NCI-H526 (cell line): ENCODE results near the gene NLRP4.
"Not testable (repeated sequence)": the region's sequence is repeated elsewhere in the genome, so short reads cannot be mapped to it uniquely, and the experiment has no call there.

Source experiments
- DNase-seq, 2 experiments: peaks; one replicate each; lab custom pipeline; 2025; lab: John Stamatoyannopoulos, UW

Gene NLRP4

DNA sequence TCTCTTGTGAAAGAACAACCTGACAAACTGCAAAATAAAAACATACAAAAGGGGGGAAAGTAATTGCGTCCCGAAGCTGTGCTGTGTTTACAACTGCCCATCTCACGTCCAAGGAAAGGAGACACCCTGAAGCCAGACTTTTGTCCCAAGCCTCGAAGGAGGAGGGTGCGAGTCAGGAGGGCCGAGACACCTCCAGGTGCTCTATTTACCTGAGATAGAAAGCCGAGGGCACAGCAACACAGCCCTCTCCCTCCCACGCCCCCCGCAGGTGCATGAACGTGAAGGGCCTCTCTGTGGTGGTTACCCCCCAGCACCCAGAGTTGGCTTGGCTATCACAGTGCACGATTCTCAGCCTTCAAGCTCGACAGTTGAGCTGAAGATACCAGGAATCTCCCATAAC lies 62.6 kb downstream of the NLRP4 start:
- DNase-seq: no peak

DNA sequence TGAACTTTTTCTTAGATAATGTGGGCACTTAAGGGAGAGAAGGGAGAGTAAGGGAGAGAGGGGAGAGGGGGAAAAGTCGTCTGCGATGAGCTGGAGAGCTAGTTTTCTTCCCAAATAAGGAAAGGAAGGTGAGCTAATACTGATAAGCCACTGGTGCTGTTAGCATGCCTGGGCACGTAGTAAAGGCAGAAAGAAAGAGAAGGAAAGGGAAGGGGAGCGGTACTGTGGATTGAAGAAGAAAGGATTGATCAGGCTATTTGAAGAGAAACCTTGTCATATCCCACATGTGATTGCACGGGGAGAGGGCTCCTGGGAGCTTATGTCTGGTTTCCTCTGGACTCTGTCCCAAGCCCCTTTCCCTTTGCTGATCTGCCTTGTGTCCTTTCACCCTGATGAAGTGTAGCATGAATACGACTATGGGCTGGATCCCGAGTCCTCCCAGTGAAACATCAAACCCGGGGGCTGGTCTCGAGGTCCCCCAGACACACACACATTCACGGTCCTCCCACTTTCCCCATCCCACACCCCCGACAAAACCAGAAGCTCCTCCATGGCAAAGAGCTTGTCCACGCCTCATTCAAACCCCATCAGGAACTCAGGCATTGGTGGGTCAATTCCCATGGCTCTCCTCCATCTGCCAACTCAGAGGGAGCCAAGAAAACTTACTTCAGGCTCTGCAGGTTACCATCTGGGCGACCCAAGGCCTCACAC lies 65.2 kb downstream of the NLRP4 start:
- DNase-seq: peak in 1 of 2 experiments; percentile 4

DNA sequence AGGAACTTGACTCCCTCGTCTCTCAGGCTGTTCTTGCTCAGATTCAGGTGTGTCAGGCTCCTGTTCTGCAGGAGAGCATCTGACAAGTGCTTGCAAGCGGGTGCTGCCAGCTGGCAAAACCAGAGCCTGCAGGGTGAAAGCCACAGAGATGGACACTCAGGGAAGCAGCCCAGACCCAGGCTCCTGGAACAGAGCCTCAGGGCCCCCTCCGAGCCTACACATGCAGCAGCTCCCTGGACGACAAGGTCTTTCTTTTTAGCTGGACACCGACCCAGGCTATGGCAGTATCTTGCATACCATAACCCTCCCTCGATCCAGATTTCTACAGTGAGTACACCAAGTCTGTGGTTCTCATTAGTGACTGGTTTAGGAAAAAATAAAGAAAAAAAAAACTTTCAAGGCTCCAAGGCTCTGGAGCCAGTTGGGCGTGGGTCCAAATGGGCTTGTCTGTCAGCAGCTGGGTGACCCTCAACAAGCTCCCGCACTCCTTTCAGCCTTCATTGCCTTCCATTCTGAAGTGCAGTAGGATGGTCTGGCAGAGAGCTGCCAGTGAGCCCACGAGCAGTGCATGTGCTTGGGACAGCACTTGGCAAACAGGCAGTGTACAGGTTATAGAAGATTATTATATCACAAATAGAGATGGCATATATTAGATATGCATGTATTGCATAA lies 65.9 kb downstream of the NLRP4 start:
- DNase-seq: no peak

DNA sequence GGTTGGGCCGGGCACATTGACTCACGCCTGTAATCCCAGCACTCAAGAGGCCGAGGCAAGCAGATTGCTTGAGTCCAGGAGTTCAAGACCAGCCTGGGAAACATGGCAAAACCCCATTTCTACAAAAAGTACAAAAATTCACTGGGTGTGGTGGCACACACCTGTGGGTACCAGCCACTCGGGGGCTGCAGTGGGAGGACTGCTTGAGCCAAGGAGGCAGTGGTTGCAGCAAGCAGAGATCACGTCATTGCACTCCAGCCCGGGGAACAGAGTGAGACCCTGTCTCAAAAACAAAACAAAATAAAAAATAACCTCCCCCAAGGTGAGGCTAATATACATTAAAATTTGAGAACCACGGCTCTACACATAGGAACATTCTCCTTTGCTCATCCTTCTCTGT lies 70.9 kb downstream of the NLRP4 start:
- no peak for DNase-seq

DNA sequence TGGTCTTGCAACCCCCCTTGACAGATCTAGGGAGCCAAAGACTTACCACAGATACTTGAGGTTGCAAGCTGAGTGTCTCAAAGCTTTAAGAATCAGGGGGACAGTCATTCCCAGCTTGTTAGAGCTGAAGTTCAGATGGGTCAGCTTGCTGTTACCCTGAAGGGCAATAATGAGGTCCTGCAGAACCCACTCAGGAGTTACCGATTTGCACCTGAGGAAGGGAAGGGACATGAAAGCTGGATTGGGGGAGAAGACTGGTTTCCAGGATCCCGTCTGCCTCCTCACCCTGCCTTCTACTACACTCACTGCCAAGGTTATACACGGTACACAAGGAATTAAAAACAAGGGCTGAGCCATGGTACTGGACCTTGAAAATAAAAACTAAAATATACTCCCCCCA lies 71.4 kb downstream of the NLRP4 start:
- no peak for DNase-seq

DNA sequence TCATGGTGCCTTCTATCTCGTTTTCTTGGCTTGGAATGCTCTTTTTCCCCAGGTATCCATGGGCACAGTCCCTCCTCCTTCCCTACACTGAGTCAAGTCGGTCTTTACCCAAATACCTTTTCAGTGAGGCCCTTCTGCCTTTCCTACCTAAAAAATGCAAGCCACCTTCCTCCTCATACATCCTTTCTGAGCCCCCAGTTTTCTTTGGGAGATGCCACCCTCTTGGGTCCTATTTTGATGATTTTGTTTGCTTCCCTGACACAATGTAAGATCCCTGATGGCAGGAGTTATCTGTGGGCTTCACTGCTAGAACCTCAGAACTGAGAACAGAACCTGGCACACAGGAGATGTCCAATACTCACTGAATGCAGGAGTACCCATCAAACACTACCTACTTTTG lies 73.5 kb downstream of the NLRP4 start:
- no peak for DNase-seq

DNA sequence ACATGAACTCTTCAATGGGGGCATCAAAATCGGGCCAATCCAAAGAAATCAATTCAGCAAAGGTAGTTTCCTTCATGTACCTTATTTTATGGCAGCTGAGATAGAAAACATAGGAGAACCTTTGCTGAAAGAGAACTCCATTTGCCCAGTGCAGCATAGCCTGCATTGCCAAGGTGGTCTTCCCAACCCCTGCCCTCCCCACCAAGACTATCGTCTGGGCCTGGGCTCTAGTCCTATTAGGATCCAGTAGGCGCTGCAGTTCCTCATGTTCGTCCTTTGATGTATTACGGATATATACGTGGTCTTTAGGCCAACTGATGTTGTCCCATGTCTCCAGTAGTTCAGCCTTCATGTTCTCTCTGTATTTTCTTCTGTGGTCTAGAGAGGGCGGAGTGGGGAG lies 76.6 kb downstream of the NLRP4 start:
- DNase-seq: no peak

DNA sequence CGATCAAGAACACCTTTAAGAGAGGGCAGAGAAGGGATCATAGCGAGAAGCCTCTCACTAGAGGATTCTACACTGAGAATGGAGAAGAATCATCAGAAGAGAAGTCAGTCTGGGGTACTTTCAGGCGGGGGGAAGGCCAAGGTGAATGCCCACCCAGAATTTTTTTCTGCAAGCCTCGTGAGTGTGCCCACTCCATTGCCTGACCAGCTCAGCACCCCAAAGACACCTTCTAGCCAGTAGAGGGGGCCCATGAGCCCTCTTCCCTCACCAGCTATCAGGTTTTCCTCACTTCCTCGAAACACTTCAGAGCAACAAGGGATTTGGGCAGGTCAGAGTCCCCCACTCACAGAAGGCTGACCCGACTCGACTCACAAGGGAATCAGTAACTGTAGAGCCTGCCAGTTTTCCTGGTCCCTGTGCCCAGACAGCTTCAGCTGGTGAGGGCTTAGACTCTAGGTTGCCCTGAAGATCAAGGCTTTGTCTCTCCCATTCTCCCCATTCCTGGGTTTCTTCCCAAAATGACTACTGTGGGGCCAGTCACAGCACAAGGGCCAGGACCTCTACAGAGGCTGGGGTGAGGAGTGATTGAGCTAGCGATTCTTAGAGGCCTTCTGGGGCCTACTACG lies 77.4 kb downstream of the NLRP4 start:
- peak in 1 of 2 experiments; percentile 29 for DNase-seq

DNA sequence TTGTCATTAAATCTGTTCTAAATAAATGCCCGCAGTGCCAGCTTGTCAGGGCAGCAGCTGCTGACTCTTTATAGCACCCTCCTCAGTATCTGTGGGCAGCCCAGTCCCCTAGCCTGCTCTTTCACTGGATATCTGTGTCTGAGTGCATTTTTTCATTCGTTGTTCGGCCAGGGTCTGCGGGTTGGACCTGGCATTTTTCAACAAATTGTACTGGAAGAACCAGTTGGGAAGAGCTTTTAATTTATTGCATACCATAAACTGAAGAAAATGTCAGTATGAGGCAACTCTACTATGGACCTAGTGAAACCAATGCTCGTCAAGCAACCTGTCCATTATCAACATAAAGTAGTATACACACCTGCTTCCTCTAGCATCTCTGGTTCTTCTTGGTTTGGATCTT lies 87.2 kb downstream of the NLRP4 start:
- DNase-seq: no peak

DNA sequence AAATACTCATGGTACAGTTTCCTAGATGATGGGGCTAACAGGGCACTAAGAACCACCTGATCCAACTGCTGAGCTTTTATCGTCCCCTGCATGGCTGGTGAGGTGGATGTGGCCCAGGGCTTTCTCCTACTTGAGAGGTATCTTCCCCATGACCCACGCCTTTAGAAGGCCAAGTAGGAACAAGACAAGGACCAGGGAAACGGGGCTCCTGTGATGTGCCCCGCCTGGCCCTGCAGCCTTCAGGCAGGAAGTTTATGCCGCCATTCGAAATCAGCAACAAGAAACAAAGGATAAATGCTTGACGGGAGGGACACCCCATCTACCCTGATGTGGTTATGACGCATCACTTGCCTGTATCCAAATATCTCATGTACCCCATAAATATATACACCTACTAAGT lies 91.7 kb downstream of the NLRP4 start:
- DNase-seq: no peak

DNA sequence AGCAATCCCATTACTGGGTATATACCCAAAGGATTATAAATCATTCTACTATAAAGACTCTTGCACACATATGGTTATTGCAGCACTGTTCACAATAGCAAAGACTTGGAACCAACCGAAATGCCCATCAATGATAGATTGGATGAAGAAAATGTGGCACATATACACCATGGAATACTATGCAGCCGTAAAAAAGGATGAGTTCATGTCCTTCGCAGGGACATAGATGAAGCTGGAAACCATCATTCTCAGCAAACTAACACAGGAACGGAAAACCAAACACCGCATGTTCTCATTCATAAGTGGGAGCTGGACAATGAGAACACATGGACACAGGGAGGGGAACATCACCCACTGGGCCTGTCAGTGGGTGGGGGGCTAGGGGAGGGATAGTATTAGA lies 92.9 kb downstream of the NLRP4 start:
- not testable (repeated sequence) for DNase-seq

DNA sequence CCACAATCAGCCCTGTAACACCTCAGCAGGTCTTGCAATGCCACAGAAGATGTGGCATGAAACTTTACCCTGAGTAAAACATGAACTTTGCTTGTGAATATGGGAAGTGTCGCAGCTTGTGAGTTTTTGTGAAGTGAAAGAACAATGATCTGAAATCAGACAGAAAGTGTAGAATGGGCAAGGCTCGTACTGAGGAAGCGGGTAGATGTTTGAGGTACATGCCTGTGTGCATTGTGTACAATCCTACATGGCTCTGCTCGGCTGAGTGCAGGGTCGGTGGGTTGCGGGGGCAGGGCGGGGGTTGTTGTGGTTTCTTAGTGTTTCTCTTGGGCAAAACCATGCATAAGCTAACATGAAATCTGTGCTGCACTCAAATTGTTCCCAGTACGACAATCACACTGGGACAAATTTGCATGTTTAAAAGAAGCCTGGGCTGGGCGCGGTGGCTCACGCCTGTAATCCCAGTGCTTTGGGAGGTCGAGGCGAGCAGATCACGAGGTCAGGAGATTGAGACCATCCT lies 94.7 kb downstream of the NLRP4 start:
- DNase-seq: no peak
